Transverse colon (tissue), 4 donors: ENCODE results near the gene ACBD6. TPM values are rescaled to one million over a fixed set of nuclear protein-coding genes. Genes with fewer than 3 reads are reported as not detected.

ENCODE experiments used
- DNase-seq: peaks from one replicate; pipeline ENCODE4 v3.0.0-alpha.2; 2019
- H3K27ac ChIP-seq, 4 donors: fragments of 200-600 bp; sonication (generic); 2 replicates each; pipeline ENCODE4 v1.5.1; 2016 to 2018; ENCODE audit warnings: inconsistent platforms in 4 of 4
- H3K27me3 ChIP-seq: fragments of 200-600 bp; sonication (generic); 2 replicates; pipeline ENCODE4 v1.5.1; 2017; ENCODE audit warnings: inconsistent platforms
- H3K36me3 ChIP-seq, 4 donors: fragments of 200-600 bp; sonication (generic); 2 replicates each; pipeline ENCODE4 v1.5.1; 2017 to 2019; ENCODE audit warnings: inconsistent platforms in 4 of 4
- H3K4me1 ChIP-seq, 4 donors: fragments of 200-600 bp; sonication (generic); 2 replicates each; pipeline ENCODE4 v1.5.1; 2017 to 2020; ENCODE audit warnings: inconsistent platforms in 4 of 4
- H3K4me3 ChIP-seq, 4 donors: fragments of 200-600 bp; sonication (generic); 1 replicate in 1 of 4; 2 replicates in 3 of 4; pipeline versions ENCODE4 v1.5.1 to v1.6.1; 2017 to 2019; ENCODE audit warnings: inconsistent platforms in 4 of 4
- H3K9me3 ChIP-seq, 2 donors: fragments of 200-600 bp; sonication (generic); 2 replicates each; pipeline ENCODE4 v1.5.1; 2017 to 2019; ENCODE audit warnings: inconsistent platforms in 2 of 2
- EP300 ChIP-seq: sonication (generic); formaldehyde crosslinking; IDR thresholded peaks from one replicate; pipeline ENCODE4 v1.6.1; 2017; ENCODE audit warnings: antibody characterized with exemption, low read depth
- POLR2A ChIP-seq: fragments of 450-650 bp; IDR thresholded peaks from one replicate; pipeline ENCODE4 v1.6.1; 2016; ENCODE audit warnings: antibody characterized with exemption, mild to moderate bottlenecking, moderate library complexity
- POLR2AphosphoS5 ChIP-seq, 3 donors: sonication (generic); formaldehyde crosslinking; IDR thresholded peaks; one replicate each; pipeline ENCODE4 v1.6.1; 2016; ENCODE audit warnings: antibody characterized with exemption in 3 of 3
- WGBS, 2 donors: methylation state at CpG; one replicate each; pipeline ENCODE4 v1.1.5; 2018; ENCODE audit warnings: low coverage in 1 of 2; 5-methylcytosine and 5-hydroxymethylcytosine counted together
- in situ Hi-C, 4 donors: fragments of 200-750 bp; cut with MboI; loops; one replicate each; pipeline versions ENCODE4 v1.15.0 to v1.15.1; 2017; ENCODE audit warnings: low sequenced_read_pairs in 3 of 4, low pct_ligation_motif_present in 1 of 4, low pct_unique_long_range_greater_than_20kb in 1 of 4
- intact Hi-C: fragments of 100-400 bp; cut with DNase I; formaldehyde crosslinking; loops from one replicate; pipeline ENCODE4 v1.15.1; 2023; ENCODE audit warnings: low total_unique reads
- small RNA-seq, 4 donors: library from RNA; depleted of rRNA; stranded (forward); fragments of <200 nt; gene quantifications; one replicate each; pipeline ENCODE3, GENCODE V24; 2016
- total RNA-seq, 4 donors: library from RNA; depleted of rRNA; stranded (reverse); fragments of >200 nt; gene quantifications; one replicate each; pipeline ENCODE4 v1.1.0, GENCODE V29; 2016
- TF ChIP-seq, protein P1 (sequence below), 5 experiments: fragments of 200-600 bp in 3 of 5; fragments of 450-650 bp in 2 of 5; sonication (generic) in 3 of 5; IDR thresholded peaks; 1 replicate in 2 of 5; 2 replicates in 3 of 5; pipeline ENCODE4 v1.5.1; 2016 to 2017; ENCODE audit warnings: antibody characterized with exemption in 5 of 5, inconsistent platforms in 3 of 5, mild to moderate bottlenecking in 2 of 5, moderate library complexity in 1 of 5

The ACBD6 gene
- total RNA-seq, 4 donors from 2014 or later: 9.7 to 48.4 (median 38.6) TPM

DNA sequence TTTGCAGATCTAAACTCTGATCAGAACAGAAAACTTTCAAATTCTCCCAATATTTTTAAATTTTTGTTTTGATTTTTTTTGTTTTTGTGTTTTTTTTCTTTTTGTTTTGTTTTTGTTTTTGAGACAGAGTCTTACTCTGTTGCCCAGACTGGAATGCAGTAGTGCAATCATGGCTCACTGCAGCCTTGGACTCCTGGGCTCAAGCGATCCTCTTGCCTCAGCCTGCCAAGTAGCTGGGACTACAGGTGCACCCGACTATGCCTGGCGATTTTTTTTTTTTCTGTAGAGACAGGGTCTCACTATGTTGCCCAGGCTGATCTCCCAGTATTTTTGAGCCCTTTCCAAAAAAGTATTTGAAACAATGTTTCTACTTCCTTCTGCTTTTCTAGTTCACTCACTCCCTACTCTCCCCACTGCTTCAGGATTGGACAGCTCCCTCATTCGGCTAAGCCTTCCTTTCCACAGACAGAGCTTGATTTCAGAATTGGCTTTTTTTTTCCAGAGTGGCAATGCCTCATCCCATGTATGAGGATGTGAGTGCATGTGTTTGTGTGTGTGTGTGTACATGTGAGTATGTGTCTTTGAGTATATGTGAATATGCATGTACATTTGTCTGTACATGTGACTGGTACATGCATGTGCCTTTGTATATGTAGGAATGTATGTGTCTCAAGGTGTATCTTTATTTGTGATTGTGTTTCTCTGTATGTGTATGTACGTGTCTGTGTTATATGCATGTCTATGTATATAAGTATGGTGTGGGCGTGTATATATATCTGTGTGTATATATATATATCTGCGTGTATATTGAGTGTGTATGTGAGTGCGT lies 260.4 kb downstream of the ACBD6 start:
- intact Hi-C loops (no loop called here), in situ Hi-C loops (loop anchor here in 1 of 4 donors (10.0 kb wide), 1 partner anchor 243 kb away; no protein-coding TSS in a partner anchor)
- no peak for DNase-seq
- no peak overlapping the region for H3K27ac ChIP-seq
- no peak for TF ChIP-seq EP300
- TF ChIP-seq POLR2A: no peak
- TF ChIP-seq, protein P1, sequence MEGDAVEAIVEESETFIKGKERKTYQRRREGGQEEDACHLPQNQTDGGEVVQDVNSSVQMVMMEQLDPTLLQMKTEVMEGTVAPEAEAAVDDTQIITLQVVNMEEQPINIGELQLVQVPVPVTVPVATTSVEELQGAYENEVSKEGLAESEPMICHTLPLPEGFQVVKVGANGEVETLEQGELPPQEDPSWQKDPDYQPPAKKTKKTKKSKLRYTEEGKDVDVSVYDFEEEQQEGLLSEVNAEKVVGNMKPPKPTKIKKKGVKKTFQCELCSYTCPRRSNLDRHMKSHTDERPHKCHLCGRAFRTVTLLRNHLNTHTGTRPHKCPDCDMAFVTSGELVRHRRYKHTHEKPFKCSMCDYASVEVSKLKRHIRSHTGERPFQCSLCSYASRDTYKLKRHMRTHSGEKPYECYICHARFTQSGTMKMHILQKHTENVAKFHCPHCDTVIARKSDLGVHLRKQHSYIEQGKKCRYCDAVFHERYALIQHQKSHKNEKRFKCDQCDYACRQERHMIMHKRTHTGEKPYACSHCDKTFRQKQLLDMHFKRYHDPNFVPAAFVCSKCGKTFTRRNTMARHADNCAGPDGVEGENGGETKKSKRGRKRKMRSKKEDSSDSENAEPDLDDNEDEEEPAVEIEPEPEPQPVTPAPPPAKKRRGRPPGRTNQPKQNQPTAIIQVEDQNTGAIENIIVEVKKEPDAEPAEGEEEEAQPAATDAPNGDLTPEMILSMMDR (IDR thresholded peaks at IDR 0.05): no peak
- TF ChIP-seq POLR2AphosphoS5 (IDR thresholded peaks at IDR 0.05): no peak
- peaks cover 76% of the 10 kb centered on the region for H3K27me3 ChIP-seq
- no peak overlapping the region for H3K4me3 ChIP-seq
- peaks cover 0 to 6% (median 0%) of the 10 kb centered on the region in 4 donors for H3K4me1 ChIP-seq
- WGBS, 2 donors: 61 to 76% methylated on average over 5 to 8 of the region's 8 CpGs
- no peaks in the 10 kb centered on the region for H3K9me3 ChIP-seq
- H3K36me3 ChIP-seq: no peaks in the 10 kb centered on the region

DNA sequence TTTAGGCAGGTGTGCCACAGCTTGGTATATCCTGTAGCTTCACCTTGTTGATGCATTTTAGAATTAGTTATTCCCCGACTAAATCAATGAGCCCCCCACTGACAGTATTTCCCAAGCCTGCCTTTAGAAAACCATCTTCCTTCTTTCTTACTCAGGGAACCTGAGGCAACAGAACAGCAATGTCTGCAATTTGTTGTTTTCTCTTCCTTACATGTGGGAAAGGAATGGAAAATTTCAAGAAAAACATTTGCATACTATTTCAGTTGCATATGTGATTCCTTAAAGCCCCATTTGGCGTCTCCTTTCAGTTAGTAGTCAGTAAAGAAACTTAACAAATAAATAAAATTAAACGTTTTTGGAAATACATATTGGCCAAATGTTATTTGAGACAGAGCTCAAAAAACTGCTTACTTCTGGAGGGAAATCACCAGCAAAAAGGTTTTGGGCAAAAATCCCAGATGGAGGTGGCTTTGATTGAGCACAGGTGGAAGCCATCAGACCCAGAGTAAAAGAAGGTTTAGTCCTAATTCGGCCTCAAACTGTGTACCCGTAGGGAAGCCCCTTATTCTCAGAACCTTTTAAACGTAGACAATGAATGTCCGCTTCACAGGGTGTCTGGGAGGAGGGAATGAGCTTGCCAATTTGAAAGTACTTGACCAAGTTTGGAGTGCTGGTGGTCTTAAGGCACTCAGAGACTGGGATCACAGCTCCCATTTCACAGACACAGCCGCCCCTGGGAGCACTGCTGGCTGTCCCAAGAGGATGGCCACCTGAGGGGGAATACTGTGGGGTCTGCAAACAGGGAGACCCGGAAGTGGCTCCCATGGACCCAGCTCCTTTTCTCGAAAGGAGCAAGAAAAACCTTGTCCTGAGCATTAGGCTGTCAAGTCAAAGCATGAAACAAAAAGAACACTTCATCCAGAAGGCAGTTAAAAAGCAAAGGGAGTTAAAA lies 263.0 kb downstream of the ACBD6 start:
- Histone ChIP-seq H3K27ac (no peak overlapping the region), H3K9me3 (no peaks in the 10 kb centered on the region), H3K36me3 (no peaks in the 10 kb centered on the region), H3K4me3 (no peak overlapping the region), H3K27me3 (peaks cover 96% of the 10 kb centered on the region), H3K4me1 (peaks cover 17 to 23% (median 18%) of the 10 kb centered on the region in 4 donors)
- WGBS, 2 donors: 17 to 18% methylated on average over 7 to 10 of the region's 10 CpGs
- TF ChIP-seq EP300 (no peak), POLR2A (no peak), POLR2AphosphoS5 (IDR thresholded peaks at IDR 0.05) (no peak)
- TF ChIP-seq, protein P1 (IDR thresholded peaks at IDR 0.05): no peak
- intact Hi-C loops: no loop called here
- no peak for DNase-seq
- in situ Hi-C loops: loop anchor here in 1 of 4 donors (10.0 kb wide), 1 partner anchor 245 kb away; no protein-coding TSS in a partner anchor

DNA sequence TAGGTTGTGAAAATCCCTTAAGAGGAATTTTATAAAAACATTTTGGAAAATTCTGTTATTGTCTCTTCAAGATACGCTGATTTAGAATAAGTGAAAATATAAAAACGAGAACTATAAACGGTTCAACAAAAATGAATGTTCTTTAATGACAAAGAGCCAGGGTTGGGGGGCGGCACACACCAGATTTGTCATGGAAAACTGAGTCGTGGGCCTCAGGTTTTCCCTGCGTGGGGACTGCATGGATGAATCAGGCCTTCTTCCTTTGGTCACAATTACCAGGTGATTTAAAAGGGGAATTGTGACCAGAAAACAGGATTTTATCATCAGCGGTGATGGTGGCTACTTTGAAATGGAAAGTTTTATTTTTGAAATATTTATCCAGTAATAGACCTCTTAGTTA lies 263.7 kb downstream of the ACBD6 start:
- Histone ChIP-seq H3K27ac (no peak overlapping the region), H3K4me1 (peaks cover 22 to 30% (median 23%) of the 10 kb centered on the region in 4 donors), H3K9me3 (no peaks in the 10 kb centered on the region), H3K36me3 (no peaks in the 10 kb centered on the region), H3K27me3 (peaks cover 100% of the 10 kb centered on the region), H3K4me3 (no peak overlapping the region)
- intact Hi-C loops: no loop called here
- WGBS, 2 donors: 19 to 21% methylated on average over 7 of the region's 7 CpGs
- TF ChIP-seq, protein P1 (IDR thresholded peaks at IDR 0.05): no peak
- TF ChIP-seq POLR2AphosphoS5 (IDR thresholded peaks at IDR 0.05): no peak
- TF ChIP-seq POLR2A: no peak
- no peak for TF ChIP-seq EP300
- in situ Hi-C loops: no loop called here
- DNase-seq: no peak

Small RNA genes lying within 50 kb of the gene (small RNA-seq; reads per million reads assigned to genes)
- gene MIR3121 (0 to 0.14 (median 0) reads per million in 4 donors), gene RF00019 (0 reads per million in 4 donors)

Other genes with a start within 250 kb of the ACBD6 start
- under 1 TPM in 1 of 4 donors, not detected in 3; 0.41 TPM for gene OVAAL, start 56.4 kb upstream of the ACBD6 start, total RNA-seq
- 100 to 1,000 TPM in 2 of 4 donors, 10 to 100 TPM in 1, 1 to 10 TPM in 1; 7.8 to 119 (median 75.3) TPM for gene XPR1, start 129.4 kb upstream of the ACBD6 start, total RNA-seq